Mesenchymal stem cell (in vitro differentiated cells and primary cell): ENCODE results near the gene PANX3.

Experiments used
- DNase-seq: peaks from one replicate; pipeline ENCODE4 v3.0.0-alpha.2; 2013
- H2AFZ ChIP-seq: one replicate; pipeline ENCODE4 v1.6.1; 2013; ENCODE audit warnings: low read depth, mild to moderate bottlenecking, control low read depth, inconsistent platforms, low read length, moderate library complexity
- H2AK5ac ChIP-seq: 2 replicates; pipeline ENCODE4 v1.6.1; 2013; ENCODE audit warnings: low read length, moderate library complexity, mild to moderate bottlenecking, inconsistent platforms; ENCODE audit not compliant: severe bottlenecking
- H2BK120ac ChIP-seq: one replicate; pipeline ENCODE4 v1.6.1; 2013; ENCODE audit warnings: low read depth, mild to moderate bottlenecking, inconsistent platforms, low read length, moderate library complexity
- H2BK12ac ChIP-seq, 2 experiments: one replicate each; pipeline ENCODE4 v1.6.1; 2013; ENCODE audit warnings: inconsistent platforms in 2 of 2, low read length in 2 of 2, mild to moderate bottlenecking in 2 of 2, moderate library complexity in 2 of 2, control low read depth in 1 of 2
- H2BK15ac ChIP-seq: one replicate; pipeline ENCODE4 v1.6.1; 2013; ENCODE audit warnings: mild to moderate bottlenecking, low read depth, inconsistent platforms; ENCODE audit not compliant: poor library complexity, severe bottlenecking
- H2BK5ac ChIP-seq: 2 replicates; pipeline ENCODE4 v1.6.1; 2013; ENCODE audit warnings: low read depth, mild to moderate bottlenecking, low read length, control low read depth, inconsistent platforms; ENCODE audit not compliant: poor library complexity, severe bottlenecking
- H3K14ac ChIP-seq, 2 experiments: one replicate each; pipeline ENCODE4 v1.6.1; 2013; ENCODE audit warnings: inconsistent platforms in 2 of 2, low read length in 2 of 2, control low read depth in 1 of 2, mild to moderate bottlenecking in 1 of 2, moderate library complexity in 1 of 2
- H3K18ac ChIP-seq, 2 experiments: one replicate each; pipeline ENCODE4 v1.6.1; 2013; ENCODE audit warnings: inconsistent platforms in 2 of 2, low read length in 2 of 2, control low read depth in 1 of 2, low read depth in 1 of 2, mild to moderate bottlenecking in 1 of 2
- H3K23ac ChIP-seq, 2 experiments: one replicate each; pipeline ENCODE4 v1.6.1; 2013; ENCODE audit warnings: inconsistent platforms in 2 of 2, low read length in 2 of 2, mild to moderate bottlenecking in 2 of 2, moderate library complexity in 2 of 2, control low read depth in 1 of 2
- H3K27ac ChIP-seq: 2 replicates; pipeline ENCODE4 v1.5.1; 2013; ENCODE audit warnings: mild to moderate bottlenecking, moderate library complexity, low read length, control low read depth, inconsistent platforms; ENCODE audit not compliant: poor library complexity, severe bottlenecking
- H3K27me3 ChIP-seq, 2 experiments: 2 replicates each; pipeline versions ENCODE4 v1.6.1 to v1.7.0; 2013; ENCODE audit warnings: low read length in 2 of 2, mild to moderate bottlenecking in 2 of 2, moderate library complexity in 2 of 2, control low read depth in 1 of 2, inconsistent platforms in 1 of 2; ENCODE audit not compliant: control insufficient read depth in 1 of 2, insufficient read depth in 1 of 2
- H3K36me3 ChIP-seq, 2 experiments: 2 replicates each; pipeline versions ENCODE4 v1.6.1 to v1.7.0; 2013; ENCODE audit warnings: low read length in 2 of 2, control low read depth in 1 of 2, inconsistent platforms in 1 of 2, low read depth in 1 of 2, mild to moderate bottlenecking in 1 of 2; ENCODE audit not compliant: insufficient read depth in 2 of 2, control insufficient read depth in 1 of 2
- H3K4ac ChIP-seq, 2 experiments: one replicate each; pipeline ENCODE4 v1.6.1; 2013; ENCODE audit warnings: inconsistent platforms in 2 of 2, low read length in 2 of 2, mild to moderate bottlenecking in 2 of 2, moderate library complexity in 2 of 2, control low read depth in 1 of 2, low read depth in 1 of 2
- H3K4me1 ChIP-seq: 2 replicates; pipeline ENCODE4 v1.6.1; 2013; ENCODE audit warnings: low read depth, low read length, control low read depth; ENCODE audit not compliant: control insufficient read depth, insufficient read depth
- H3K4me2 ChIP-seq: 2 replicates; pipeline ENCODE4 v1.6.1; 2013; ENCODE audit warnings: low read length, mild to moderate bottlenecking, inconsistent platforms; ENCODE audit not compliant: poor library complexity, severe bottlenecking
- H3K4me3 ChIP-seq, 2 experiments: 2 replicates each; pipeline versions ENCODE4 v1.5.1 to v1.7.0; 2013; ENCODE audit warnings: low read length in 2 of 2, mild to moderate bottlenecking in 2 of 2, control low read depth in 1 of 2, low read depth in 1 of 2; ENCODE audit not compliant: insufficient read depth in 1 of 2
- H3K79me1 ChIP-seq: replicated peaks from 2 replicates; pipeline ENCODE4 v1.6.1; 2013; ENCODE audit warnings: mild to moderate bottlenecking, control low read depth, low read length, inconsistent platforms; ENCODE audit not compliant: poor library complexity, severe bottlenecking
- H3K9ac ChIP-seq: 2 replicates; pipeline ENCODE4 v1.7.0; 2013; ENCODE audit warnings: mild to moderate bottlenecking, low read length, moderate library complexity
- H3K9me3 ChIP-seq: 2 replicates; pipeline ENCODE4 v1.7.0; 2013; ENCODE audit warnings: mild to moderate bottlenecking, low read length; ENCODE audit not compliant: control insufficient read depth
- H4K8ac ChIP-seq: one replicate; pipeline ENCODE4 v1.6.1; 2013; ENCODE audit warnings: inconsistent platforms, mild to moderate bottlenecking, low read length, moderate library complexity
- H4K91ac ChIP-seq: one replicate; pipeline ENCODE4 v1.6.1; 2013; ENCODE audit warnings: mild to moderate bottlenecking, low read length, inconsistent platforms
- WGBS: methylation state at CpG from one replicate; pipeline ENCODE4 v1.1.7; 2013; ENCODE audit warnings: mixed read lengths; 5-methylcytosine and 5-hydroxymethylcytosine counted together

The PANX3 gene

GRCh38 chr11:124640666-124641065 is 29.4 kb downstream of the PANX3 start:
- H2AK5ac ChIP-seq: no peak overlapping the region
- no peak overlapping the region for H3K4ac ChIP-seq
- H3K79me1 ChIP-seq: no peaks in the 10 kb centered on the region
- H3K4me3 ChIP-seq: no peak overlapping the region
- H2BK15ac ChIP-seq: no peak overlapping the region
- no peak overlapping the region for H3K4me2 ChIP-seq
- no peak overlapping the region for H2BK12ac ChIP-seq
- no peak overlapping the region for H2BK5ac ChIP-seq
- H2AFZ ChIP-seq: no peak overlapping the region
- H3K4me1 ChIP-seq: no peaks in the 10 kb centered on the region
- H3K9me3 ChIP-seq: no peaks in the 10 kb centered on the region
- no peak overlapping the region for H3K27ac ChIP-seq
- 93% methylated on average over 4 of the region's 5 CpGs for WGBS
- no peak overlapping the region for H2BK120ac ChIP-seq
- no peak overlapping the region for H3K18ac ChIP-seq
- H4K91ac ChIP-seq: no peak overlapping the region
- no peaks in the 10 kb centered on the region for H3K27me3 ChIP-seq
- H3K14ac ChIP-seq: no peak overlapping the region
- H3K9ac ChIP-seq: no peak overlapping the region
- no peak overlapping the region for H3K23ac ChIP-seq
- H3K36me3 ChIP-seq: peaks cover 6 to 49% of the 10 kb centered on the region in 2 experiments
- no peak for DNase-seq
- H4K8ac ChIP-seq: no peak overlapping the region

- no peak overlapping the region for H3K14ac ChIP-seq
- H3K36me3 ChIP-seq: peaks cover under 1 to 29% of the 10 kb centered on the region in 2 experiments
- H3K27me3 ChIP-seq: no peaks in the 10 kb centered on the region
- no peaks in the 10 kb centered on the region for H3K4me1 ChIP-seq
- H3K27ac ChIP-seq: no peak overlapping the region
- H3K23ac ChIP-seq: no peak overlapping the region
- H3K4me2 ChIP-seq: no peak overlapping the region
- H4K91ac ChIP-seq: no peak overlapping the region
- no peak overlapping the region for H2BK120ac ChIP-seq
- H2BK5ac ChIP-seq: no peak overlapping the region
- no peaks in the 10 kb centered on the region for H3K9me3 ChIP-seq
- H2BK15ac ChIP-seq: no peak overlapping the region
- H3K4ac ChIP-seq: no peak overlapping the region
- no peak overlapping the region for H3K9ac ChIP-seq
- no peak overlapping the region for H2BK12ac ChIP-seq
- 89% methylated on average over 3 of the region's 3 CpGs for WGBS
- H2AFZ ChIP-seq: no peak overlapping the region
- H4K8ac ChIP-seq: no peak overlapping the region
- no peak overlapping the region for H3K18ac ChIP-seq
- H2AK5ac ChIP-seq: no peak overlapping the region
- no peaks in the 10 kb centered on the region for H3K79me1 ChIP-seq
- no peak overlapping the region for H3K4me3 ChIP-seq
- no peak for DNase-seq
Measured at GRCh38 chr11:124642628-124643027, 31.4 kb downstream of the PANX3 start.

GRCh38 chr11:124643042-124643604 is 31.9 kb downstream of the PANX3 start:
- peak overlapping the region; percentile 80 for H3K9ac ChIP-seq

GRCh38 chr11:124643605-124644425 is 32.6 kb downstream of the PANX3 start:
- Histone ChIP-seq H3K27me3 (no peaks in the 10 kb centered on the region), H2BK15ac (no peak overlapping the region)
- WGBS: 50% methylated on average over 2 of the region's 3 CpGs

More at GRCh38 chr11:124643042-124643604, 31.9 kb downstream of the PANX3 start:
- Histone ChIP-seq H3K9me3 (no peaks in the 10 kb centered on the region), H2AK5ac (no peak overlapping the region), H3K4me1 (no peaks in the 10 kb centered on the region), H3K18ac (no peak overlapping the region), H2BK5ac (no peak overlapping the region), H2BK120ac (no peak overlapping the region), H3K14ac (no peak overlapping the region), H3K27ac (no peak overlapping the region), H2BK15ac (no peak overlapping the region), H3K4me3 (no peak overlapping the region), H3K36me3 (peaks cover 0 to 26% of the 10 kb centered on the region in 2 experiments), H3K23ac (no peak overlapping the region), H2AFZ (no peak overlapping the region), H4K8ac (no peak overlapping the region), H3K79me1 (no peaks in the 10 kb centered on the region), H3K4me2 (no peak overlapping the region), H3K4ac (no peak overlapping the region), H2BK12ac (no peak overlapping the region), H3K27me3 (no peaks in the 10 kb centered on the region), H4K91ac (no peak overlapping the region)
- DNase-seq: no peak
- WGBS: 94% methylated on average over 6 of the region's 10 CpGs

More at GRCh38 chr11:124643605-124644425, 32.6 kb downstream of the PANX3 start:
- Histone ChIP-seq H3K23ac (no peak overlapping the region), H3K4me2 (no peak overlapping the region), H3K4me1 (no peaks in the 10 kb centered on the region), H3K18ac (no peak overlapping the region), H3K36me3 (peaks cover 0 to 21% of the 10 kb centered on the region in 2 experiments), H3K4ac (no peak overlapping the region), H3K14ac (no peak overlapping the region), H3K27ac (no peak overlapping the region), H3K79me1 (no peaks in the 10 kb centered on the region), H2BK120ac (no peak overlapping the region), H3K9me3 (no peaks in the 10 kb centered on the region), H4K91ac (no peak overlapping the region), H4K8ac (no peak overlapping the region), H3K9ac (peak overlapping the region; percentile 80), H2AFZ (no peak overlapping the region), H2AK5ac (no peak overlapping the region), H3K4me3 (peak overlapping the region in 1 of 2 experiments; percentile 50), H2BK5ac (no peak overlapping the region), H2BK12ac (no peak overlapping the region)
- peak; percentile 74 for DNase-seq
